IMR-90 (cell line): Measurements from ENCODE around the gene GLCCI1. TPM values are rescaled to one million over a fixed set of nuclear protein-coding genes. Genes with fewer than 3 reads are reported as not detected.
A peak's percentile ranks its signal among the peaks of the same experiment; 100 is the strongest.

ENCODE experiments used
- ATAC-seq: fragments of 200-7000 bp; cut with Tn5 transposase; 2 replicates; pipeline ENCODE4 v1.9.1; 2020; ENCODE audit warnings: low read depth, mild to moderate bottlenecking, moderate library complexity
- BruUV-seq: library from RNA; stranded (reverse); fragments of 400-500 nt; replicated peaks from 2 replicates; lab custom pipeline; 2021; lab: Mats Ljungman, UMichigan
- CTCF ChIA-PET: fragments of 300-600 bp; formaldehyde crosslinking; extraction: SDS; loops from one replicate; lab custom pipeline; 2021; ENCODE audit warnings: antibody characterized with exemption; lab: Yijun Ruan, JAX
- POLR2A ChIA-PET: fragments of 300-600 bp; sonication (Branson Sonifier 250); formaldehyde crosslinking; loops from one replicate; lab custom pipeline; 2022; ENCODE audit warnings: antibody characterized with exemption; ENCODE audit not compliant: unreplicated experiment; lab: Charles Lee
- DNase-seq: peaks from one replicate; pipeline ENCODE4 v3.0.0; 2013
- H2AFZ ChIP-seq: replicated peaks from 2 replicates; pipeline ENCODE3; 2013; ENCODE audit warnings: low read length, mild to moderate bottlenecking; ENCODE audit not compliant: poor library complexity
- H2AK5ac ChIP-seq: 2 replicates; pipeline ENCODE4 v1.6.1; 2013; ENCODE audit warnings: low read depth, low read length, inconsistent platforms
- H2AK9ac ChIP-seq: replicated peaks from 2 replicates; pipeline ENCODE3; 2013; ENCODE audit warnings: mild to moderate bottlenecking, low read depth, low read length, moderate library complexity; ENCODE audit not compliant: poor library complexity
- H2BK120ac ChIP-seq: 2 replicates; pipeline ENCODE4 v1.6.1; 2013; ENCODE audit warnings: low read depth, low read length, inconsistent platforms
- H2BK15ac ChIP-seq: 3 replicates; pipeline ENCODE4 v1.6.1; 2013; ENCODE audit warnings: low read depth, low read length, inconsistent platforms
- H2BK20ac ChIP-seq: 2 replicates; pipeline ENCODE4 v1.6.1; 2013; ENCODE audit warnings: low read depth, mild to moderate bottlenecking, inconsistent platforms, low read length, moderate library complexity
- H2BK5ac ChIP-seq: 2 replicates; pipeline ENCODE4 v1.6.1; 2013; ENCODE audit warnings: mild to moderate bottlenecking, low read depth, low read length, inconsistent platforms; ENCODE audit not compliant: poor library complexity, severe bottlenecking
- H3K14ac ChIP-seq: replicated peaks from 2 replicates; pipeline ENCODE4 v1.6.1; 2013; ENCODE audit warnings: low read depth, low read length, inconsistent platforms
- H3K18ac ChIP-seq: 2 replicates; pipeline ENCODE4 v1.6.1; 2013; ENCODE audit warnings: low read depth, low read length, control low read depth
- H3K23ac ChIP-seq: 2 replicates; pipeline ENCODE4 v1.6.1; 2013; ENCODE audit warnings: low read depth, low read length, inconsistent platforms
- H3K27ac ChIP-seq: 2 replicates; pipeline ENCODE4 v1.5.1; 2013; ENCODE audit warnings: mild to moderate bottlenecking, control low read depth, low read length; ENCODE audit not compliant: insufficient read depth
- H3K27me3 ChIP-seq: 2 replicates; pipeline ENCODE4 v1.6.1; 2013; ENCODE audit warnings: low read length; ENCODE audit not compliant: control insufficient read depth, insufficient read depth
- H3K36me3 ChIP-seq: 2 replicates; pipeline ENCODE4 v1.6.1; 2013; ENCODE audit warnings: low read length, mixed read lengths; ENCODE audit not compliant: control insufficient read depth, insufficient read depth
- H3K4ac ChIP-seq: 2 replicates; pipeline ENCODE4 v1.6.1; 2013; ENCODE audit warnings: low read depth, low read length, inconsistent platforms
- H3K4me1 ChIP-seq: 2 replicates; pipeline ENCODE4 v1.6.1; 2013; ENCODE audit warnings: low read length, mixed read lengths; ENCODE audit not compliant: control insufficient read depth, insufficient read depth
- H3K4me2 ChIP-seq: 2 replicates; pipeline ENCODE4 v1.6.1; 2013; ENCODE audit warnings: low read depth, mild to moderate bottlenecking, control low read depth, low read length, moderate library complexity
- H3K4me3 ChIP-seq: 2 replicates; pipeline ENCODE4 v1.5.1; 2013; ENCODE audit warnings: low read depth, mild to moderate bottlenecking, control low read depth, low read length, moderate library complexity; ENCODE audit not compliant: insufficient read depth
- H3K56ac ChIP-seq: 2 replicates; pipeline ENCODE4 v1.6.1; 2013; ENCODE audit warnings: low read length, inconsistent platforms; ENCODE audit not compliant: insufficient read depth; ENCODE audit errors: extremely low read depth
- H3K79me1 ChIP-seq, 2 experiments: 2 replicates each; pipeline ENCODE4 v1.6.1; 2013; ENCODE audit warnings: low read length in 2 of 2, inconsistent platforms in 1 of 2, low read depth in 1 of 2
- H3K9ac ChIP-seq: 2 replicates; pipeline ENCODE4 v1.6.1; 2013; ENCODE audit warnings: low read depth, low read length, control low read depth
- H3K9me1 ChIP-seq: 2 replicates; pipeline ENCODE4 v1.6.1; 2013; ENCODE audit warnings: low read length, inconsistent platforms; ENCODE audit not compliant: insufficient read depth
- H3K9me3 ChIP-seq: 2 replicates; pipeline ENCODE4 v1.6.1; 2013; ENCODE audit warnings: low read length; ENCODE audit not compliant: control insufficient read depth, insufficient read depth
- H4K20me1 ChIP-seq: 2 replicates; pipeline ENCODE4 v1.6.1; 2013; ENCODE audit warnings: low read length, inconsistent platforms; ENCODE audit not compliant: insufficient read depth
- H4K5ac ChIP-seq: 2 replicates; pipeline ENCODE4 v1.6.1; 2013; ENCODE audit warnings: mild to moderate bottlenecking, low read depth, low read length, control low read depth
- H4K8ac ChIP-seq, 2 experiments: 2 replicates each; pipeline ENCODE4 v1.6.1; 2013; ENCODE audit warnings: low read depth in 2 of 2, low read length in 2 of 2, control low read depth in 1 of 2, inconsistent platforms in 1 of 2
- H4K91ac ChIP-seq: 2 replicates; pipeline ENCODE4 v1.6.1; 2013; ENCODE audit warnings: low read depth, low read length, inconsistent platforms; ENCODE audit not compliant: insufficient read depth
- BHLHE40 ChIP-seq: fragments of 150-350 bp; IDR thresholded peaks from 2 replicates; pipeline ENCODE4 v1.6.1; 2016; ENCODE audit warnings: mild to moderate bottlenecking, low read depth, low read length
- CEBPB ChIP-seq: IDR thresholded peaks from 2 replicates; pipeline ENCODE4 v1.6.1; 2012; ENCODE audit warnings: low read depth, low read length, improper control_type of control experiment
- CHD1 ChIP-seq: IDR thresholded peaks from 2 replicates; pipeline ENCODE4 v1.6.1; 2012; ENCODE audit warnings: low read depth, low read length, improper control_type of control experiment
- FOS ChIP-seq: fragments of 150-350 bp; IDR thresholded peaks from 2 replicates; pipeline ENCODE4 v1.6.1; 2016; ENCODE audit warnings: low read depth, low read length
- MAZ ChIP-seq: IDR thresholded peaks from 2 replicates; pipeline ENCODE4 v1.6.1; 2012; ENCODE audit warnings: low read depth, mild to moderate bottlenecking, low read length, improper control_type of control experiment, moderate library complexity, borderline replicate concordance
- MXI1 ChIP-seq: IDR thresholded peaks from 2 replicates; pipeline ENCODE4 v1.6.1; 2012; ENCODE audit warnings: low read depth, mild to moderate bottlenecking, low read length, moderate library complexity, borderline replicate concordance
- NFE2L2 ChIP-seq: fragments of 150-350 bp; IDR thresholded peaks from 2 replicates; pipeline ENCODE4 v1.6.1; 2016; ENCODE audit warnings: low read depth, mild to moderate bottlenecking, low read length
- POLR2A ChIP-seq: IDR thresholded peaks from 2 replicates; pipeline ENCODE4 v1.6.1; 2012; ENCODE audit warnings: mild to moderate bottlenecking, low read depth, low read length
- RAD21 ChIP-seq: IDR thresholded peaks from 2 replicates; pipeline ENCODE4 v1.6.1; 2012; ENCODE audit warnings: low read length, improper control_type of control experiment
- RCOR1 ChIP-seq: IDR thresholded peaks from 2 replicates; pipeline ENCODE4 v1.6.1; 2012; ENCODE audit warnings: mild to moderate bottlenecking, low read length, improper control_type of control experiment; ENCODE audit not compliant: insufficient replicate concordance
- RFX5 ChIP-seq: IDR thresholded peaks from 2 replicates; pipeline ENCODE4 v1.8.0; 2012; ENCODE audit warnings: low read depth, mild to moderate bottlenecking, low read length, moderate library complexity
- SMC3 ChIP-seq: fragments of 150-350 bp; IDR thresholded peaks from 2 replicates; pipeline ENCODE4 v1.6.1; 2016; ENCODE audit warnings: low read depth, mild to moderate bottlenecking, antibody characterized with exemption, low read length, moderate library complexity
- WGBS, 2 experiments: methylation state at CpG; one replicate each; pipeline versions ENCODE4 v1.1.5 to v1.1.7; 2013; ENCODE audit warnings: missing lambda C conversion rate in 2 of 2; ENCODE audit not compliant: insufficient read length in 1 of 2; ENCODE audit errors: extremely low coverage in 2 of 2; 5-methylcytosine and 5-hydroxymethylcytosine counted together
- dilution Hi-C: fragments of 300-500 bp; cut with HindIII; formaldehyde crosslinking; loops from one replicate; pipeline ENCODE4 v1.14.3; 2018; ENCODE audit warnings: low sequenced_read_pairs; ENCODE audit not compliant: unreplicated experiment
- in situ Hi-C: fragments of 300-500 bp; cut with MboI; formaldehyde crosslinking; loops from 3 replicates; pipeline ENCODE4 v1.14.3; 2019; ENCODE audit warnings: low sequenced_read_pairs, inconsistent platforms, mixed read lengths
- intact Hi-C: fragments of 100-400 bp; cut with micrococcal nuclease; formaldehyde crosslinking; loops from 2 replicates; pipeline ENCODE4 v1.10.0; 2022
- polyA plus RNA-seq, 3 experiments: library from polyadenylated mRNA; depleted of rRNA; stranded (reverse); fragments of >200 nt; gene quantifications; 2 replicates each; pipeline ENCODE4 v1.2.3, GENCODE V29; 2012; ENCODE audit warnings: low replicate concordance in 1 of 3
- total RNA-seq: library from RNA; depleted of rRNA; stranded (reverse); fragments of >200 nt; gene quantifications from 2 replicates; pipeline ENCODE4 v1.2.3, GENCODE V29; 2012

Gene GLCCI1
- total and polyA plus RNA-seq, 2 of the 4 experiments (the other 2 are of a cell fraction) = 4.1 to 6.2 TPM

GRCh38 chr7:7933915-7934526 lies 34.6 kb upstream of the GLCCI1 start:
- H2BK15ac ChIP-seq = no peak overlapping the region
- no peaks in the 10 kb centered on the region for H3K79me1 ChIP-seq
- no peak overlapping the region for H3K4ac ChIP-seq
- H3K18ac ChIP-seq = no peak overlapping the region
- H3K9ac ChIP-seq = no peak overlapping the region
- H3K36me3 ChIP-seq = no peaks in the 10 kb centered on the region
- H2AK5ac ChIP-seq = no peak overlapping the region
- H3K4me3 ChIP-seq = no peak overlapping the region
- no peak overlapping the region for H4K91ac ChIP-seq
- no peak for ATAC-seq
- ChIA-PET POLR2A (no interaction called here), CTCF (no interaction called here)
- H2AK9ac ChIP-seq = no peak overlapping the region
- no peaks in the 10 kb centered on the region for H3K27me3 ChIP-seq
- H2AFZ ChIP-seq = peak overlapping the region; percentile 46
- H3K4me2 ChIP-seq = no peak overlapping the region
- no peak overlapping the region for H2BK5ac ChIP-seq
- no peaks in the 10 kb centered on the region for H3K9me3 ChIP-seq
- no peak overlapping the region for H4K5ac ChIP-seq
- dilution Hi-C loops (no loop called here), intact Hi-C loops (no loop called here), in situ Hi-C loops (no loop called here)
- TF ChIP-seq RFX5 (no peak), BHLHE40 (no peak), NFE2L2 (no peak), RCOR1 (no peak), MAZ (no peak), SMC3 (no peak), MXI1 (no peak), RAD21 (no peak), CEBPB (no peak), CHD1 (no peak), FOS (no peak), POLR2A (no peak)
- H4K8ac ChIP-seq = no peak overlapping the region
- no peak overlapping the region for H3K56ac ChIP-seq
- no peak for DNase-seq
- no CpG with 5 or more reads among the region's 1 CpG for WGBS, 2 experiments
- no peak overlapping the region for H2BK120ac ChIP-seq
- H3K27ac ChIP-seq = no peak overlapping the region
- no peaks in the 10 kb centered on the region for H4K20me1 ChIP-seq
- H3K14ac ChIP-seq = no peak overlapping the region
- no peak overlapping the region for H2BK20ac ChIP-seq
- H3K9me1 ChIP-seq = no peaks in the 10 kb centered on the region
- H3K23ac ChIP-seq = no peak overlapping the region
- H3K4me1 ChIP-seq = no peaks in the 10 kb centered on the region
- BruUV-seq = no TSS peak
